ENCODE results near the gene FOXO1. TPM values are rescaled to one million over a fixed set of nuclear protein-coding genes. Genes with fewer than 3 reads are reported as not detected.

Gene FOXO1
- total RNA-seq, 4 donors from 2014 or later, result 50.7 to 67.2 (median 60.3) TPM

DNA sequence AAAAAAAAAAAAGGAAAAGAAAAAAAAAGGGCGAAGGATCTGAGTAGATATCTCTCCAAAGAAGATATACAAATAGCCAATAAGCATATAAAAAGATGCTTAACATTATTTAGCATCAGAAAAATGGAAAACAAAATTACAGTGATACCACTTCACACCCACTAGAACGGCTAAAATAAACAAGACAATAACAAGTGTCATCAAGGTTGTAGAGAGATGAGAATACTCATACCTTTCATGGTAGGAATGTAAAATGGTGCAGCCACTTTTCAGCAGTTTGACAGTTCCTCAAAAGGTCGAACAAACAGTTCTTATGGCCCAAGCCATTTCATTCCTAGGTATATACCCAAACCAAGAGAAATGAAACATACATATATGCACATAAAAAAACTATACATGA lies 33.5 kb downstream of the FOXO1 start:
- H3K27me3 ChIP-seq, result no peaks in the 10 kb centered on the region
- WGBS, result 94% methylated on average over 3 of the region's 3 CpGs
- no peak overlapping the region for H3K27ac ChIP-seq
- H3K4me3 ChIP-seq, result no peak overlapping the region
- no peaks in the 10 kb centered on the region for H3K36me3 ChIP-seq
- TF ChIP-seq POLR2AphosphoS5 (IDR thresholded peaks at IDR 0.05), result no peak
- no peak for TF ChIP-seq EP300 (IDR thresholded peaks at IDR 0.05)
- TF ChIP-seq, protein P1, sequence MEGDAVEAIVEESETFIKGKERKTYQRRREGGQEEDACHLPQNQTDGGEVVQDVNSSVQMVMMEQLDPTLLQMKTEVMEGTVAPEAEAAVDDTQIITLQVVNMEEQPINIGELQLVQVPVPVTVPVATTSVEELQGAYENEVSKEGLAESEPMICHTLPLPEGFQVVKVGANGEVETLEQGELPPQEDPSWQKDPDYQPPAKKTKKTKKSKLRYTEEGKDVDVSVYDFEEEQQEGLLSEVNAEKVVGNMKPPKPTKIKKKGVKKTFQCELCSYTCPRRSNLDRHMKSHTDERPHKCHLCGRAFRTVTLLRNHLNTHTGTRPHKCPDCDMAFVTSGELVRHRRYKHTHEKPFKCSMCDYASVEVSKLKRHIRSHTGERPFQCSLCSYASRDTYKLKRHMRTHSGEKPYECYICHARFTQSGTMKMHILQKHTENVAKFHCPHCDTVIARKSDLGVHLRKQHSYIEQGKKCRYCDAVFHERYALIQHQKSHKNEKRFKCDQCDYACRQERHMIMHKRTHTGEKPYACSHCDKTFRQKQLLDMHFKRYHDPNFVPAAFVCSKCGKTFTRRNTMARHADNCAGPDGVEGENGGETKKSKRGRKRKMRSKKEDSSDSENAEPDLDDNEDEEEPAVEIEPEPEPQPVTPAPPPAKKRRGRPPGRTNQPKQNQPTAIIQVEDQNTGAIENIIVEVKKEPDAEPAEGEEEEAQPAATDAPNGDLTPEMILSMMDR (IDR thresholded peaks at IDR 0.05), result no peak
- TF ChIP-seq POLR2A (IDR thresholded peaks at IDR 0.05), result no peak
- no peak for DNase-seq (ENCODE audit: low spot score in 2 of 2)
- H3K9me3 ChIP-seq, result no peaks in the 10 kb centered on the region
- H3K4me1 ChIP-seq, result peaks cover 16% of the 10 kb centered on the region

DNA sequence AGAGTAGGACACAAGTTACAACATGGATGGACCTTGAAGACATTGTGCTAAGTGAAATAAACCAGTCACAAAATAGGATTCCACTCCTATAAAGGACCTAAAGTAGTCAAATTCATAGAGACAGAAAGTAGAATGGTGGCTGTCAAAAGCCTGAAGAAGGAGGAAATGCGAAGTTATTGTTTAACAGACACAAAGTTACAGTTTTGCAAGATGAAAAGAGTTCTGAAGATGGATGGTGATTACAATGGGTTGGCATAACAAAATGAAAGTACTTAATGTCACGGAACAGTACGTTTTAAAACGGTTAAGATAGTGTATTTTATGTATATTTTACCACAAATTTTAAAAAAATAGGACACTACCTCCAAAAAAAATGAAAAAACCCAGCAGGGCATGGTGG lies 34.8 kb downstream of the FOXO1 start:
- H3K27me3 ChIP-seq, result no peaks in the 10 kb centered on the region
- no peak for DNase-seq (ENCODE audit: low spot score in 2 of 2)
- H3K27ac ChIP-seq, result no peak overlapping the region
- H3K4me1 ChIP-seq, result peaks cover 6% of the 10 kb centered on the region
- WGBS, result 94% methylated on average over 4 of the region's 4 CpGs
- no peaks in the 10 kb centered on the region for H3K36me3 ChIP-seq
- no peaks in the 10 kb centered on the region for H3K9me3 ChIP-seq
- H3K4me3 ChIP-seq, result no peak overlapping the region
- TF ChIP-seq, protein P1 (IDR thresholded peaks at IDR 0.05), result no peak

GRCh38 chr13:40629678-40630384 lies 36.6 kb downstream of the FOXO1 start:
- WGBS, result 88% methylated on average over 3 of the region's 3 CpGs
- no peaks in the 10 kb centered on the region for H3K36me3 ChIP-seq
- no peaks in the 10 kb centered on the region for H3K27me3 ChIP-seq
- TF ChIP-seq EP300 (IDR thresholded peaks at IDR 0.05), result no peak
- no peak for TF ChIP-seq POLR2AphosphoS5 (IDR thresholded peaks at IDR 0.05)
- no peak for TF ChIP-seq POLR2A (IDR thresholded peaks at IDR 0.05)
- TF ChIP-seq, protein P1 (IDR thresholded peaks at IDR 0.05), result no peak
- H3K4me1 ChIP-seq, result peaks cover 17% of the 10 kb centered on the region
- H3K4me3 ChIP-seq, result no peak overlapping the region
- no peak for DNase-seq (ENCODE audit: low spot score in 2 of 2)
- no peak overlapping the region for H3K27ac ChIP-seq
- no peaks in the 10 kb centered on the region for H3K9me3 ChIP-seq

- Histone ChIP-seq H3K4me3 (no peak overlapping the region), H3K4me1 (peaks cover 40% of the 10 kb centered on the region), H3K27me3 (no peaks in the 10 kb centered on the region), H3K36me3 (no peaks in the 10 kb centered on the region), H3K27ac (no peak overlapping the region), H3K9me3 (no peaks in the 10 kb centered on the region)
- 98% methylated on average over 1 of the region's 1 CpG for WGBS
- TF ChIP-seq POLR2A (IDR thresholded peaks at IDR 0.05) (no peak), EP300 (IDR thresholded peaks at IDR 0.05) (no peak), POLR2AphosphoS5 (IDR thresholded peaks at IDR 0.05) (no peak)
- TF ChIP-seq, protein P1 (IDR thresholded peaks at IDR 0.05), result no peak
- DNase-seq (ENCODE audit: low spot score in 2 of 2), result no peak
These were observed 39.5 kb downstream of the FOXO1 start for GRCh38 chr13:40626977-40627376.

DNA sequence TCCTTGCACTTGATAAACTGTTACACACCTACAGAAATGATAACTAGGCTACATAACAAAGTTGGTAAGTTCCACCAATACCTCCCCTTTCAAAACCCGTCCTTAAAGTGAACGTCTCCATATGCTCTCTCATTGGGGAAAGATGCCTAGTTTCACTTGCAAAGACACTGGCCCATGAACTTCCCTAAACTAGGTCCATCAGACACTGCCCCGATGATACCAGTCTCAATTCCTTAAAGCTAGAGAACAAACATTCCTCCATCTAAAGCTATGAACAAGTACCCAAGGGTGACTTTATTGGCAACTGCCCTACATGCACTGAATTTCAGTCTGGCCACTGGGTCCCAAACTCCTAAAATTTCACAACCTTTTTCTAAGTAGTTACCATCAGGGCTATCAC lies 39.9 kb downstream of the FOXO1 start:
- 61% methylated on average over 3 of the region's 3 CpGs for WGBS
- H3K9me3 ChIP-seq, result no peaks in the 10 kb centered on the region
- DNase-seq (ENCODE audit: low spot score in 2 of 2), result no peak
- peaks cover 40% of the 10 kb centered on the region for H3K4me1 ChIP-seq
- TF ChIP-seq, protein P1 (IDR thresholded peaks at IDR 0.05), result no peak
- TF ChIP-seq EP300 (IDR thresholded peaks at IDR 0.05) (no peak), POLR2AphosphoS5 (IDR thresholded peaks at IDR 0.05) (no peak), POLR2A (IDR thresholded peaks at IDR 0.05) (no peak)
- no peaks in the 10 kb centered on the region for H3K36me3 ChIP-seq
- H3K27me3 ChIP-seq, result no peaks in the 10 kb centered on the region
- no peak overlapping the region for H3K27ac ChIP-seq
- no peak overlapping the region for H3K4me3 ChIP-seq

Measured in suprapubic skin (tissue), 4 donors.